Activated naive CD8-positive, alpha-beta T cell treated with anti-CD3 and anti-CD28 coated beads, Interleukin-2, amount 50 U/mL, for 24 hours (primary cell): Measurements from ENCODE around the gene OR5P2.

Experiments
- ATAC-seq: fragments of 150-1000 bp; cut with Tn5 transposase; one replicate; pipeline ENCODE4 v1.10.0; 2021
- DNase-seq: peaks from one replicate; pipeline ENCODE4 v3.0.0; 2021
- H3K27ac Mint-ChIP-seq: one replicate; pipeline ENCODE4 v1.8.0; 2021; ENCODE audit warnings: mild to moderate bottlenecking, mixed read lengths
- H3K27me3 Mint-ChIP-seq: one replicate; pipeline ENCODE4 v1.8.0; 2021; ENCODE audit warnings: mixed read lengths
- H3K36me3 Mint-ChIP-seq: one replicate; pipeline ENCODE4 v1.8.0; 2021; ENCODE audit warnings: low read depth, mixed read lengths
- H3K4me1 Mint-ChIP-seq: one replicate; pipeline ENCODE4 v1.8.0; 2021; ENCODE audit warnings: mixed read lengths
- H3K4me3 Mint-ChIP-seq: one replicate; pipeline ENCODE4 v1.8.0; 2021; ENCODE audit warnings: mild to moderate bottlenecking, moderate library complexity, mixed read lengths
- H3K9me3 Mint-ChIP-seq: one replicate; pipeline ENCODE4 v1.8.0; 2021; ENCODE audit warnings: mixed read lengths

The OR5P2 gene

DNA sequence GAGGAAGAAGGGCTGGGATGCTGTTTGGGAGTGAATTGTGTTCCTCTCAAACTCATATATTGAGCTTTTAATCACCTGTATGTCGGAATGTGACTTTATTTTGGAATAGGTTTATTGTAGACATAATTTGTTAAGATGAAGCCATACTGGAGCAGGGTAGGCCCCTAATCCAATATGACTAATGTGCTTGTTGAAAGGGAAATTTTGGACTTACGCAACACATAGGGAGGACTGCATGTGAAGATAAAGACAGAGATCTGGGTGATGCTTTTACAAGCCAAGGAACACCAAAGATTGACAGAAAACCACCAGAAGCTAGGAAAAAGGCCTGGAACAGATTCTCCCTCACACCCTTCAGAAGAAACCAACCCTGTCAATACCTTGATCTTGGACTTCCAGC is 47.3 kb downstream of the OR5P2 start:
- no peaks in the 10 kb centered on the region for H3K9me3 Mint-ChIP-seq
- H3K27me3 Mint-ChIP-seq: peaks cover 3% of the 10 kb centered on the region
- ATAC-seq: no peak
- H3K27ac Mint-ChIP-seq: no peak overlapping the region
- H3K4me1 Mint-ChIP-seq: peaks cover 4% of the 10 kb centered on the region
- DNase-seq: no peak
- H3K36me3 Mint-ChIP-seq: no peaks in the 10 kb centered on the region
- H3K4me3 Mint-ChIP-seq: no peak overlapping the region
